ENCODE data around the gene KCNK3. TPM values are rescaled to one million over a fixed set of nuclear protein-coding genes. Genes with fewer than 3 reads are reported as not detected.
"Not testable (repeated sequence)": the region's sequence is repeated elsewhere in the genome, so short reads cannot be mapped to it uniquely, and the experiment has no call there.

Gene KCNK3
- total and polyA plus RNA-seq, 3 experiments from 2014 or later = not detected

DNA sequence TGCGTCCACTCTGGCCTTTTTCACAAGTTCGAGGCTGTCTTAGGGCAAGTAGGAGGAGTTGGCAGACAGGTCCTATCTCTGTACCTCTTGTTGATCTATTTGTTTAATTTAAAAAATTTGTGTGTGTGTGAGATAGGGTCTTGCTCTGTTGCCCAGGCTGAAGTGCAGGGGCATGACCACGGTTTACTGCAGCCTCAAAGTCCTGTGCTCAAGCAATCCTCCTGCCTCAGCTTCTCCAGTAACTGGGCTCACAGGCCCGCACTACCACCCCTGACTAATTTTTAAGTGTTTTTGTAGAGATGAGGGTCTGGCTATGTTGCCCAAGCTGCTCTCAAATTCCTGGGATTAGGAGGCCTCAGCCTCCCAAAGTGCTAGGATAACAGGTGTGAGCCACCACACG lies 67.3 kb downstream of the KCNK3 start:
- H3K27me3 Mint-ChIP-seq = no peaks in the 10 kb centered on the region
- Histone ChIP-seq H3K4me3 (ENCODE audit: low read length) (no peak overlapping the region), H3K4me1 (ENCODE audit: insufficient read depth, low read length) (peaks cover 7% of the 10 kb centered on the region), H3K36me3 (ENCODE audit: insufficient read depth, low read length) (no peaks in the 10 kb centered on the region), H3K27me3 (ENCODE audit: insufficient read depth, low read length, poor library complexity, severe bottlenecking) (no peaks in the 10 kb centered on the region), H3K9me3 (ENCODE audit: low read length) (no peaks in the 10 kb centered on the region), H3K27ac (ENCODE audit: low read depth, low read length) (no peak overlapping the region)
- no peak for DNase-seq
- no peaks in the 10 kb centered on the region for H3K9me3 Mint-ChIP-seq
- H3K36me3 Mint-ChIP-seq = peaks cover 0 to 7% (median 0%) of the 10 kb centered on the region in 3 donors
- POLR2A ChIA-PET = no interaction called here
- peak overlapping the region in 1 of 7 donors; percentile 37 for H3K4me3 Mint-ChIP-seq
- H3K4me1 Mint-ChIP-seq = peaks cover 9 to 12% (median 10%) of the 10 kb centered on the region in 3 donors
- CTCF ChIA-PET = no interaction called here
- H3K27ac Mint-ChIP-seq = no peak overlapping the region

DNA sequence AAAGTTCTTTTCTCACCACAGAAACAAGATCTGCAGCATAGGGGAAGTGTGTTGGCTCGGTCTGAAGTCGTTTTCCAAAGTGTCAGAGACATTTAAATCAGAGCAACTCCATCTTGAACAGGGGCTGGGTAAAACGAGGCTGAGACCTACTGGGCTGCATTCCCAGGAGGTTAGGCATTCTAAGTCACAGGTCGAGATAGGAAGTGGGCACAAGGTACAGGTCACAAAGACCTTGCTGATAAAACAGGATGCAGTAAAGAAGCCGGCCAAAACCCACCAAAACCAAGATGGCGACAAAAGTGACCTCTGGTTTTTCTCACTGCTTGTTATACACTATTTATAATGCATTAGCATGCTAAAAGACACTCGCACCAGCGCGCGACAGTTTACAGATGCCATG lies 68.5 kb downstream of the KCNK3 start:
- peaks cover 19% of the 10 kb centered on the region for H3K4me1 ChIP-seq (ENCODE audit: insufficient read depth, low read length)
- DNase-seq; H3K27me3 Mint-ChIP-seq; H3K27ac ChIP-seq (ENCODE audit: low read depth, low read length); CTCF ChIA-PET; H3K36me3 Mint-ChIP-seq; POLR2A ChIA-PET; H3K4me3 ChIP-seq (ENCODE audit: low read length); H3K9me3 ChIP-seq (ENCODE audit: low read length); H3K9me3 Mint-ChIP-seq; H3K27me3 ChIP-seq (ENCODE audit: insufficient read depth, low read length, poor library complexity, severe bottlenecking); H3K36me3 ChIP-seq (ENCODE audit: insufficient read depth, low read length): not testable (repeated sequence)
- peak overlapping the region in 1 of 8 donors; percentile 12 for H3K27ac Mint-ChIP-seq
- peaks cover 20 to 23% (median 21%) of the 10 kb centered on the region in 3 donors for H3K4me1 Mint-ChIP-seq
- H3K4me3 Mint-ChIP-seq = peak overlapping the region in 2 of 7 donors; percentile 16 to 64

DNA sequence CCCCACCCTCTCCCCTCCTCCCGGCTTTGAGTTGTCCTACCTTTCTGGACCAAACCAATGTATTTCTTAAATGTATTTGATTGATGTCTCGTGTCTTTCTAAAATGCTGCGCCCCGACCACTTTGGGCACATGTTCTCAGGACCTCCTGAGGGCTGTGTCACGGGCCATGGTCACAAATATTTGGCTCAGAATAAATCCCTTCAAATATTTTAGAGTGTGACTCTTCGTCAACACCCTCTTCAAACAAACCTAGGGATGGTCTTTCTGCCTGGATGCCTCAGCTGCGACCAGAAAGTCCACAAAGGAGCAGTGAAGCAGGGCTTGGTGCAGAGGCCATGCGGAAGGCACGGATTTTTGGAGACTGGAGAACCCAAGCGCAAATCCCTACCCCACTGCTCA lies 70.5 kb downstream of the KCNK3 start:
- H3K4me3 Mint-ChIP-seq = peak overlapping the region; percentile 48 to 99 (median 93)
- peak overlapping the region in 3 of 8 donors; percentile 75 to 92 (median 91) for H3K27ac Mint-ChIP-seq
- Histone ChIP-seq H3K9me3 (ENCODE audit: low read length) (no peaks in the 10 kb centered on the region), H3K4me1 (ENCODE audit: insufficient read depth, low read length) (peaks cover 20% of the 10 kb centered on the region), H3K36me3 (ENCODE audit: insufficient read depth, low read length) (no peaks in the 10 kb centered on the region), H3K27ac (ENCODE audit: low read depth, low read length) (no peak overlapping the region), H3K4me3 (ENCODE audit: low read length) (no peak overlapping the region), H3K27me3 (ENCODE audit: insufficient read depth, low read length, poor library complexity, severe bottlenecking) (no peaks in the 10 kb centered on the region)
- DNase-seq = no peak
- H3K36me3 Mint-ChIP-seq = peaks cover 0 to 8% (median 0%) of the 10 kb centered on the region in 3 donors
- POLR2A ChIA-PET = interaction anchor here (1.3 kb wide), 1 partner anchor 9 kb away, joined by 3 read pairs; no protein-coding TSS in a partner anchor
- peaks cover 26 to 42% (median 28%) of the 10 kb centered on the region in 3 donors for H3K4me1 Mint-ChIP-seq
- H3K9me3 Mint-ChIP-seq = no peaks in the 10 kb centered on the region
- no peaks in the 10 kb centered on the region for H3K27me3 Mint-ChIP-seq
- CTCF ChIA-PET = interaction anchor here (1.5 kb wide), 1 partner anchor 10 kb away, joined by 3 read pairs; no protein-coding TSS in a partner anchor

DNA sequence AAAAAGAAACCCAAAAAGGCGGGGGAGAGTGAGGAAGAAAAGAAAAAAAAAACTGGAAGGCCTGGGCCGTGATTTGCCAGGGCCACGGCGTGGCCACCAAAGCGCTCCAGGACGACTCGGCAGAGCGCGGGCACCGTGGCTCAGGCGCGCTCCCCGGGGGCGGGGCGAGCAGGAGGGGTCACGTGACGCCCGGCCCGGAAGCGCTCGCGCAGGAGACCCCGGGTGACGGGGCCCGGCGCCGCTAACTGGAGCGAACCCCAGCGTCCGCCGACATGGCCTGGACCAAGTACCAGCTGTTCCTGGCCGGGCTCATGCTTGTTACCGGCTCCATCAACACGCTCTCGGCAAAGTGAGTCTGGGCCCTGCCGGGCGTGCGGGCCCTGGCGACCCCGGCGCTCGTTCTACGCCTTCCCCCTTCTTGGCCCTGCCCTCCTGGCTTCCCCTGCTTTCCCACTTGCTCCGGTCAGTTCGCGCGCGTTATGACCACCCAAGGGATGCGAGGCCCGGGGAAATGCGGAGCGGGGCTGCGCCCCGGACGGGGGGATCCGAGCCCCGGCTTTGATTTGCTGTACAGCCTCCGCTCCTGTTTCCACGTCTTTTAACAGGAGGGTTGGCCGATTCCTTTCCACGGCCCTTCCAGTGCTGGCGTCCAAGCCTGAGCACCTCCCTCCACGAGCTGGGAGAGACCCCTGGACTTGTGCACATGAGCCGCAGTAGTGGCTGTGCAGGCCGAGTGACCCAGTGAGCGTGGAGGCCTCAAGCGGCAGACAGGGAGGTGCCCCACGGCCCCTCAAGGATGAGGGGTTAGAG lies 71.8 kb downstream of the KCNK3 start, which contains the start of gene SLC35F6:
Gene SLC35F6 (plus strand): TSS at position 207 of the 810 bp plus-strand sequence. CDS start 66 bp downstream, at position 273.
- DNase-seq = peak; percentile 79 to 85 (median 83)
- Mint-ChIP-seq H3K36me3 (peaks cover 0 to 8% (median 0%) of the 10 kb centered on the region in 3 donors), H3K4me1 (peaks cover 29 to 51% (median 35%) of the 10 kb centered on the region in 3 donors), H3K27me3 (no peaks in the 10 kb centered on the region), H3K27ac (peak within 1 kb of the TSS; percentile 85 to 99 (median 96)), H3K9me3 (no peaks in the 10 kb centered on the region), H3K4me3 (peak within 1 kb of the TSS; percentile 87 to 99 (median 93))
- H3K27ac ChIP-seq (ENCODE audit: low read depth, low read length) = peak within 1 kb of the TSS; percentile 88
- H3K9me3 ChIP-seq (ENCODE audit: low read length) = no peaks in the 10 kb centered on the region
- ChIA-PET CTCF (interaction anchor here (1.1 to 1.5 kb wide), 2 partner anchors 12 to 19 kb away, joined by 3 read pairs; no protein-coding TSS in a partner anchor), POLR2A (interaction anchor here (0.8 to 1.3 kb wide), 3 partner anchors 8 to 21 kb away, joined by 3 to 10 read pairs (median 3); partner anchors contain the start of gene CENPA)
- peak within 1 kb of the TSS; percentile 78 for H3K4me3 ChIP-seq (ENCODE audit: low read length)
- peaks cover 25% of the 10 kb centered on the region for H3K4me1 ChIP-seq (ENCODE audit: insufficient read depth, low read length)
- H3K36me3 ChIP-seq (ENCODE audit: insufficient read depth, low read length) = no peaks in the 10 kb centered on the region
- H3K27me3 ChIP-seq (ENCODE audit: insufficient read depth, low read length, poor library complexity, severe bottlenecking) = no peaks in the 10 kb centered on the region

DNA sequence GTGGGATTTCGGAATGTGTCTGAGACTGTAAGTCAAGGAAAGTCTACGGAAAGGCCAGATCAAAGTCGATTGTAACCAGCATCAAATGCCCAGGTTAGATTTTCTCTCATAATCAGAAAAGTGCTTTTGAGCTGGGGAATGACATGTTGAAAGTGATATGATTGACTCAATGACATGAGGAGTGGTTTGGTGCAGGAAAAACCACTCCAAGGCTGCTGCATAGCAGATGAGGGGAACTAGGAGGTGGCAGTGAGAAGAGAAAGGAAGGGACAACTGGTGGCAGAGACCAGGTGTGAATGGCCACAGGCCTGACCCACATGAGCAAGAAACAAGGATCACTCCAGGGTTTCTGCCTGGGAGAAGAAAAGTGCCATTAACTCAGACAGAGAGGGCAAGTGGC lies 72.4 kb downstream of the KCNK3 start:
- Mint-ChIP-seq H3K27me3 (no peaks in the 10 kb centered on the region), H3K9me3 (no peaks in the 10 kb centered on the region), H3K27ac (peak overlapping the region; percentile 85 to 99 (median 96)), H3K36me3 (peaks cover 0 to 8% (median 0%) of the 10 kb centered on the region in 3 donors), H3K4me3 (peak overlapping the region; percentile 87 to 99 (median 93)), H3K4me1 (peaks cover 33 to 58% (median 38%) of the 10 kb centered on the region in 3 donors)
- Histone ChIP-seq H3K36me3 (ENCODE audit: insufficient read depth, low read length) (no peaks in the 10 kb centered on the region), H3K4me3 (ENCODE audit: low read length) (peak overlapping the region; percentile 78), H3K9me3 (ENCODE audit: low read length) (no peaks in the 10 kb centered on the region), H3K27ac (ENCODE audit: low read depth, low read length) (peak overlapping the region; percentile 88), H3K4me1 (ENCODE audit: insufficient read depth, low read length) (peaks cover 30% of the 10 kb centered on the region), H3K27me3 (ENCODE audit: insufficient read depth, low read length, poor library complexity, severe bottlenecking) (no peaks in the 10 kb centered on the region)
- POLR2A ChIA-PET = interaction anchor here (0.6 to 1.0 kb wide), 3 partner anchors 17 to 21 kb away, joined by 3 to 10 read pairs (median 3); partner anchors contain the start of gene CENPA
- no peak for DNase-seq
- CTCF ChIA-PET = interaction anchor here (1.1 to 1.3 kb wide), 2 partner anchors 14 to 19 kb away, joined by 3 read pairs; no protein-coding TSS in a partner anchor

DNA sequence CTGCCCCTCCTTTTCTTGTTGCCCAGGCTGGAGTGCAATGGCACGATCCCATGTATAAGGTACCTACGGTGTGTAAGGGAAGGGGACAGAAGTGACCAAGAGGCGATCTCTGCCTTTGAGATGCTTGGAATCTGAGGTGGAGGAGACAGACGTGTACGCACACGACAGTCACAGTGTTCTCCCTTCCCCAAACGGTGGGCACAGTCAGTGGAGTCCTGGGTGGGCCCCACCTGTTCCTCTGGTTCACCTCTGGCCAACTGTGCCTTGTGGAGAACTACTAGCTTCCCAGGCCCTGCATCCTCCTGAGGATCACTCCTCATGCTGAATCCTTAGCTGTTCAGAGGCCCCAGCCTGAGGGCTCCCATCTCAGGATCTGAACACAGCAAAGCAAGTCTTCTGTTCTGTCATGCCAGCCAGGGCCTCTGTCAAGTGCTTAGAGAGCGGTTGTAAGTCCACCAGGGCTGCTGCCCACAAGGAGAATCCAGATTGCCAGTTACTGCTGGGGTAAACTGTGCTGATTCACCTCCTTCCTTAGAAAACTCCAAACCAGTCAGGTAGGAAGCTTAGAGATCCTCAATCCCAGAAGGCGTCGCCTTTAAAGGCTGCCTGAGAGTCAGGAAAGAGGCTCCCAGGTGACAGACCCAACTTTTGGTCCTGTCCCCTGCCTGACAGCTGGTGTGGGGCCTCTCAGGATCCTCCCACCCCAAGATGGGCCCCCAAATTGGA lies 73.1 kb downstream of the KCNK3 start:
- H3K4me3 ChIP-seq (ENCODE audit: low read length) = peak overlapping the region; percentile 78
- CTCF ChIA-PET = interaction anchor here (1.1 to 1.3 kb wide), 2 partner anchors 13 to 20 kb away, joined by 3 read pairs; no protein-coding TSS in a partner anchor
- POLR2A ChIA-PET = interaction anchor here (0.6 to 1.0 kb wide), 2 partner anchors 18 to 20 kb away, joined by 3 read pairs; partner anchors contain the start of gene CENPA

DNA sequence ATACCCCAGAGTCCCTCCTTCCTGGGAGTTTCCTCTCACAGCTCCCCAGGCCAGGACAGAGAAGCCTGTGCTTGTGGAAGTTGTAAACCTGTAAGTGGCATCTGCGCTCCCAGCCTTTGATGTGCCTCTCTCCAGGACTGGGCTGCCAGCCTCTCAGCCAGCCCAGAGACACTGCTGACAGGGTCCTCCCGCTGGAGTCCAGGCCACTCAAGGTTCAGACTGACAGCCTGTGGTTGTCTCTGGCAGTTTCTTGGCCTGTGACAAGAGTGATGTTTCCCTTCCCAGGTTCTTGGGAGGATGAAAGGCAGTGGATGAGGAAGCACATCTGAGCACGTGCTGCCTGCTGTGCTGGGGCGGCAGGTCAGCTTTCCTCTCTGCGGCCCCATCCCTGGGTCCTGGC lies 74.6 kb downstream of the KCNK3 start:
- H3K36me3 Mint-ChIP-seq = peaks cover 0 to 13% (median 2%) of the 10 kb centered on the region in 3 donors

More for the DNA sequence above, 73.1 kb downstream of the KCNK3 start:
- DNase-seq = no peak
- H3K27ac Mint-ChIP-seq = peak overlapping the region; percentile 75 to 99 (median 94)
- Histone ChIP-seq H3K27ac (ENCODE audit: low read depth, low read length) (peak overlapping the region; percentile 88), H3K9me3 (ENCODE audit: low read length) (no peaks in the 10 kb centered on the region), H3K4me1 (ENCODE audit: insufficient read depth, low read length) (peaks cover 31% of the 10 kb centered on the region), H3K27me3 (ENCODE audit: insufficient read depth, low read length, poor library complexity, severe bottlenecking) (no peaks in the 10 kb centered on the region), H3K36me3 (ENCODE audit: insufficient read depth, low read length) (no peaks in the 10 kb centered on the region)
- peaks cover 33 to 63% (median 38%) of the 10 kb centered on the region in 3 donors for H3K4me1 Mint-ChIP-seq
- H3K9me3 Mint-ChIP-seq = no peaks in the 10 kb centered on the region
- H3K27me3 Mint-ChIP-seq = no peaks in the 10 kb centered on the region
- H3K36me3 Mint-ChIP-seq = peaks cover 0 to 9% (median 0%) of the 10 kb centered on the region in 3 donors
- H3K4me3 Mint-ChIP-seq = peak overlapping the region; percentile 87 to 99 (median 93)

More for the DNA sequence above, 74.6 kb downstream of the KCNK3 start:
- POLR2A ChIA-PET = no interaction called here
- H3K4me1 ChIP-seq (ENCODE audit: insufficient read depth, low read length) = peaks cover 46% of the 10 kb centered on the region
- no peak overlapping the region for H3K27ac ChIP-seq (ENCODE audit: low read depth, low read length)
- H3K9me3 ChIP-seq (ENCODE audit: low read length) = no peaks in the 10 kb centered on the region
- H3K4me1 Mint-ChIP-seq = peaks cover 43 to 77% (median 50%) of the 10 kb centered on the region in 3 donors
- CTCF ChIA-PET = no interaction called here
- H3K36me3 ChIP-seq (ENCODE audit: insufficient read depth, low read length) = no peaks in the 10 kb centered on the region
- no peaks in the 10 kb centered on the region for H3K9me3 Mint-ChIP-seq
- DNase-seq = no peak
- no peak overlapping the region for H3K4me3 ChIP-seq (ENCODE audit: low read length)
- no peaks in the 10 kb centered on the region for H3K27me3 ChIP-seq (ENCODE audit: insufficient read depth, low read length, poor library complexity, severe bottlenecking)
- peak overlapping the region in 6 of 8 donors; percentile 6 to 89 (median 77) for H3K27ac Mint-ChIP-seq
- no peaks in the 10 kb centered on the region for H3K27me3 Mint-ChIP-seq
- H3K4me3 Mint-ChIP-seq = peak overlapping the region in 2 of 7 donors; percentile 9 to 99
